ENCODE measurements around the gene MLLT10.

GRCh38 chr10:21737106-21737505 lies 203.1 kb downstream of the MLLT10 start:
- TF ChIP-seq CTCF (conservative IDR thresholded peaks at IDR 0.05) (no peak), EZH2 (IDR thresholded peaks at IDR 0.05; ENCODE audit: low read depth) (no peak)

Measured in PC-9 (cell line).